ENCODE results near the gene TOR1AIP1.
A peak's percentile ranks its signal among the peaks of the same experiment; 100 is the strongest.

The TOR1AIP1 gene

DNA sequence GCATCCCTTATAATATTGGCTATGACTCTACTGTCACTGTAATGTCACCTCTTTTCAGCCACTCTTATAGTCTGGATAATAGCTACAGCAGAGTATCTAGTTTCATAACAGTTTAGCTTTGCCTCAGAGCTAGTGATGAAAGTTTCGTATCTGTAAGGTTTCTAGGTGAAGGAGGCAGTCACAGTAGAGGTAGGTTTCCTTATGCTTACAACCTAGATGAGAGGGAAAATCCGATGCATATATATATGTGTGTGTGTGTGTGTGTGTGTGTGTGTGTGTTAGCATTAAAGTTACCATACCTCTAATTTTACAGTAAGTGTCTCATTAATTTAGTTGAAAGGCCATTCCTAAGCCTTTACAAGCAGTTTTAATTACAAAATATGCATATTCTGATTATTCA lies 2.3 kb upstream of the TOR1AIP1 start:
- DNase-seq (ENCODE audit: low read depth in 1 of 2, low spot score in 1 of 2), result no peak

DNA sequence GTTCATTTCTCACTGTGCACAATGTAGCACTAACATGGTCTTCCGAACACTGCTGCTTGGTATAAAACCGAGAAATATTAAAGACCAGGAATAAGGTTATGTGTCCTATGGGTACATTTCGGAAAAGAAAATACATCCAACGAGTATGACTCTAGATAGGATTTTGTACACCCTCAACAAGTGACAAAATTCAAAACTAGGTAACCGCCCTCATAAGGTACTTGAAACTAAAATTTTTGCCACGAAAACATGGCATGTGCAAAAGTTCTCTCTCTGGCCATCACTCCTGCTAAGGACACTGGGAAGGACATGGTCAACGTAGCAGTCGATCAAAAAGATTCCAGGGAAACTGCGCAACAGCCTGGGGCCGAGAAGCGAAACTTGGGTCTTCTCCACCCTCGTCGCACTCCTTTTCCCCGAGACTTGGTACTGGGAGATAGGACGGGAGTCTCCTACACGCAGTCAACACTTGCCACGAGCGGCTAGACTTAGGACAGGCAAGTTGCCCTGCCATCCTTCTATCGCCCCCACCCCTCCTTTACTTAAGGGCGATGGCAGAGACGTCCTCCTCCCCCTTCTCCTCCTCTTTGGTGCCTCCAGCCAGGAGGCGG lies 338 bp upstream of the TOR1AIP1 start:
- DNase-seq (ENCODE audit: low read depth in 1 of 2, low spot score in 1 of 2), result no peak

DNA sequence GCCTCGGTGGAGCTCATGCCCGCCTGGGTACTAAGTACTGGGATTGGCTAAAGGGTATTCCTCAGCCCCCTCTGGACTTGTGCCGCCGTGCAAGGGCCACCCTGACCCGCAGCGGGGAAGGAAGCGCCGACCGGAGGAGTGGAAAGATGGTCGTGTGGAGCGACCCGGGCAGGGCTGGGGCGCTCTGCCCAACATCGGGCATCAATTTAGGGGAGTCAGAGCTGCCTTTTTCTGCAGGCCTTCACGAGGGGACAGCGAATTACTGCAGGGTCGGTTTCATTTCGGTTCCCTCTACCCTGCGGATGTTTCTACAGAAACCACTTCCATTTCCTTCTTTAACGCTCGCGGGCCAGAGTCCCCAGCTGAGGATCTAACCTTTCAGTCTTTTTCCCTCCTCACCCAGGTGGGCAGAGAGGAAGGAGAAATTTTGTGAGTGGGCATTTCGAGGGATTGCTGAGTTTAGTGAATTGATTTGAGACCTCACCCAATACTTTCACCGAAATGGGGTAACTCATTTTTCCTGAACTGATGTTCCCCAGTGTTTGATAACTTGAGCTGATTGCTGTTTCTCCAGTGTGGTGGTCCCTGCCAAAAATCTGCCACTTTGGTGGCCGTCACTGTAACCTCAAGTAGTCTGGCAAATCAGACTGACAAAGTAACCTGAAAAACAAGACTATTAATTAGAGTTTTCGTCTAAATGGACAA lies 1.1 kb downstream of the TOR1AIP1 start:
- DNase-seq (ENCODE audit: low read depth in 1 of 2, low spot score in 1 of 2), result no peak

- peak in 1 of 2 donors; percentile 41 for DNase-seq (ENCODE audit: low read depth in 1 of 2, low spot score in 1 of 2)
These were observed 1.7 kb downstream of the TOR1AIP1 start for GRCh38 chr1:179883745-179884138.

GRCh38 chr1:179888071-179888470 lies 6.0 kb downstream of the TOR1AIP1 start:
- DNase-seq (ENCODE audit: low read depth in 1 of 2, low spot score in 1 of 2), result no peak

GRCh38 chr1:179889589-179889988 lies 7.5 kb downstream of the TOR1AIP1 start:
- no peak for DNase-seq (ENCODE audit: low read depth in 1 of 2, low spot score in 1 of 2)

- no peak for DNase-seq (ENCODE audit: low read depth in 1 of 2, low spot score in 1 of 2)
These were observed 28.8 kb downstream of the TOR1AIP1 start for GRCh38 chr1:179910934-179911333.

DNA sequence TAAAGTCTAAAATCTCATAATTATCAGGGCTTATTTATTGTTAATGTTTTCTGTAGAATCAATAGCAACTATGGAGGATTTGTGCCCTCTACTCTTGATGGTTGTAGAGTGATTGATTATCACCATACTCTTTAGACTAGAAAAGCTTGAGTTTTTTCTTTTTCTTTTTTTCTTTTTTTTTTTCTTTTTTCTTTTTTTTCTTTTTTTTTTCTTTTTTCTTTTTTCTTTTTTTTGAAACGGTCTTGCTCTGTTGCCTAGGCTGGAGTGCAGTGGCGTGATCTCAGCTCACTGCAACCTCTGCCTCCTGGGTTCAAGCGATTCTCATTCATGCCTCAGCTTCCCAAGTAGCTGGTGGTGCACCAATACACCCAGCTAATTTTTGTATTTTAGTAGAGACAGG lies 29.7 kb downstream of the TOR1AIP1 start:
- DNase-seq (ENCODE audit: low read depth in 1 of 2, low spot score in 1 of 2), result no peak

GRCh38 chr1:179917601-179918429 lies 35.7 kb downstream of the TOR1AIP1 start:
- DNase-seq (ENCODE audit: low read depth in 1 of 2, low spot score in 1 of 2), result no peak

DNA sequence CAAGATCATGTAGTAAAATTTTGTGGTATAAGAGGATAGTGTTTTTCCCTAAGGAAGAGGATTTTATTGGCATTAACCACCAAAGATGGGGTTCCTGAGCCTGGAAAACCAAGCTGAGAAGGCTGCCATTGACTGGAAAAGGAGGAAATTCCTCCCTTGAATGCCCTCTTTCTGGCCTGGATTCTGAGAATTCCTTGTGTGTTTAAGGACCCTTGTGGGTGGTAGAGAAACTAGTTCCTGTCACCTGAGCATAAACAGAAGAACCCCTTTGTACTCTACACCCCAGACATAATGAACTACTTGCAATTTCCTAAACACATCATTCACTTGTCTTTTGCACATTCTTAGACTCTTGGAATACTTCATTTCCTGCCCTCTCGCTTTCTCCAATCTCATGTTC lies 39.4 kb downstream of the TOR1AIP1 start:
- no peak for DNase-seq (ENCODE audit: low read depth in 1 of 2, low spot score in 1 of 2)

GRCh38 chr1:179921981-179922872 lies 40.1 kb downstream of the TOR1AIP1 start:
- no peak for DNase-seq (ENCODE audit: low read depth in 1 of 2, low spot score in 1 of 2)

DNA sequence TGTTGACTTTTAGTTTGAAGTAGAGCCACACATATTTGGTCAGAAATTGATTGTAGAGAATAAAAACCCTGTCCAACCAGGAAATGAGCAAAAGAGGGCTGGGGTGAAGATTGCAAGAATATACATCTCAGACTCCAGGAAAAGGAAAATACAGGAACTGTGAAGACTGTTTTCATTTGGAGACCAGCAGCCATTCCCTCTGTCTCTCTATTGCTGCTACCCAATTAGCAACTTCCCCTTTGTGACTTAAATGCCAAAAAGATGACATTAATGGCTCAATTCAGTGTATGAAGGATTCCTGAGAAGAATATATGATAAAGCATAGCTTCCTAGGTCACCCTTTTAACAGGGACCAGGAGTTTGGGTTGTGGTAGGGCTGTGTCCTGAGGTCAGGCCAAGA lies 40.9 kb downstream of the TOR1AIP1 start:
- DNase-seq (ENCODE audit: low read depth in 1 of 2, low spot score in 1 of 2), result no peak

- DNase-seq (ENCODE audit: low read depth in 1 of 2, low spot score in 1 of 2), result no peak
These were observed 42.2 kb downstream of the TOR1AIP1 start for GRCh38 chr1:179924268-179924667.

DNA sequence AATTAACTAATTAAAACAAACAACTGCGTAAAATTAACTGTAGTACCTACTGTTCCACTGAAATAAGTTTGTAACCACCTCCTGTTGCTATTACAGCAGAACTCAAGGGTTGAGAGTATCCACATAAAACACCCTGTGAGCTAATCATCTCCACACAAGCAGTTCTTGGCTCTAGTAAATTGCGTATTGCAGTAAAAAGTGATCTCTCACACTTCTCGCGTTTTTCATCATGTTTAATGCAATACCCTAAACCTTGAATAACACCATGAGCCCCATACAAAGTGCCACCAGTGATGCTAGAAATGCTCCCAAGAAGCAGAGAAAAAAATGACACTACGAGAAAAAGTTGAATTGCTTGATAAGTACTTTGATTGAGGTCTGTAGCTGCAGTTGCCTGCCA lies 43.2 kb downstream of the TOR1AIP1 start:
- no peak for DNase-seq (ENCODE audit: low read depth in 1 of 2, low spot score in 1 of 2)

GRCh38 chr1:179925922-179926849 lies 44.1 kb downstream of the TOR1AIP1 start:
- DNase-seq (ENCODE audit: low read depth in 1 of 2, low spot score in 1 of 2), result no peak

DNA sequence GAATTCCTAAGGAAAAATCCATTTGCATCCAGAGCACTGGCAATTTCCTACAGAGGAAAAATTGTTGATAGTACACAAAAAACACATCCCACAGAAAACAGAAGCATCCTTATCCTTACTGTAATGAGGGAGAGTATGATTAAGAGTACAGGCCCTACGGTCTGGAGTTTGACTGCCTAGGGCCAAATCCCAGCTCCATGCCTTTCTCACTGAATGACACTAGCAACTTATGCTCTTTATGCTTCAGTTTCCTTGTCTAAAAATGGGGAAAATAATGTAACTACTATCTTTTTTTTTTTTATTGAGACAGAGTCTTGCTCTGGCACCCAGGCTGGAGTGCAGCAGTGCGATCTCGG lies 44.7 kb downstream of the TOR1AIP1 start:
- no peak for DNase-seq (ENCODE audit: low read depth in 1 of 2, low spot score in 1 of 2)

GRCh38 chr1:179929955-179930798 lies 48.1 kb downstream of the TOR1AIP1 start:
- no peak for DNase-seq (ENCODE audit: low read depth in 1 of 2, low spot score in 1 of 2)

- no peak for DNase-seq (ENCODE audit: low read depth in 1 of 2, low spot score in 1 of 2)
These were observed 48.8 kb downstream of the TOR1AIP1 start for GRCh38 chr1:179930867-179931266.

- no peak for DNase-seq (ENCODE audit: low read depth in 1 of 2, low spot score in 1 of 2)
These were observed 51.1 kb downstream of the TOR1AIP1 start for GRCh38 chr1:179933219-179933618.
